HG03280 (cell line): ENCODE measurements around the gene CMTM8.

Source experiments
- ATAC-seq: cut with Tn5 transposase; IDR thresholded peaks from one replicate; pipeline ENCODE4 v1.9.1; 2021; ENCODE audit warnings: mild to moderate bottlenecking, moderate library complexity; ENCODE audit not compliant: unreplicated experiment

The CMTM8 gene

GRCh38 chr3:32303977-32304881 is 65.7 kb downstream of the CMTM8 start:
- ATAC-seq, result no peak

GRCh38 chr3:32305361-32305876 is 66.9 kb downstream of the CMTM8 start:
- no peak for ATAC-seq

- ATAC-seq, result no peak
Observed at GRCh38 chr3:32306072-32306471, 67.6 kb downstream of the CMTM8 start.

- no peak for ATAC-seq
Observed at GRCh38 chr3:32307591-32307990, 69.1 kb downstream of the CMTM8 start.

- ATAC-seq, result no peak
Observed at GRCh38 chr3:32308378-32308777, 69.9 kb downstream of the CMTM8 start.

- ATAC-seq, result no peak
Observed at GRCh38 chr3:32309654-32310242, 71.3 kb downstream of the CMTM8 start.

- no peak for ATAC-seq
Observed at GRCh38 chr3:32310336-32310735, 71.9 kb downstream of the CMTM8 start.

- ATAC-seq, result no peak
Observed at GRCh38 chr3:32310918-32311839, 72.7 kb downstream of the CMTM8 start.

- ATAC-seq, result no peak
Observed at GRCh38 chr3:32312251-32312650, 73.8 kb downstream of the CMTM8 start.

GRCh38 chr3:32313169-32313568 is 74.7 kb downstream of the CMTM8 start:
- ATAC-seq, result no peak

- no peak for ATAC-seq
Observed at GRCh38 chr3:32313723-32314473, 75.4 kb downstream of the CMTM8 start.

- ATAC-seq, result no peak
Observed at GRCh38 chr3:32315441-32315840, 77.0 kb downstream of the CMTM8 start.

- no peak for ATAC-seq
Observed at GRCh38 chr3:32316319-32316718, 77.8 kb downstream of the CMTM8 start.

- no peak for ATAC-seq
Observed at GRCh38 chr3:32316976-32317375, 78.5 kb downstream of the CMTM8 start.

- no peak for ATAC-seq
Observed at GRCh38 chr3:32319607-32320006, 81.1 kb downstream of the CMTM8 start.

GRCh38 chr3:32320080-32320479 is 81.6 kb downstream of the CMTM8 start:
- ATAC-seq, result no peak

- no peak for ATAC-seq
Observed at GRCh38 chr3:32321095-32321790, 82.8 kb downstream of the CMTM8 start.

GRCh38 chr3:32322311-32322710 is 83.8 kb downstream of the CMTM8 start:
- no peak for ATAC-seq

GRCh38 chr3:32323604-32324003 is 85.1 kb downstream of the CMTM8 start:
- ATAC-seq, result no peak

- ATAC-seq, result no peak
Observed at GRCh38 chr3:32325201-32325600, 86.7 kb downstream of the CMTM8 start.
